Motor neuron (in vitro differentiated cells): Measurements from ENCODE around the gene CLSTN2. TPM values are rescaled to one million over a fixed set of nuclear protein-coding genes. Genes with fewer than 3 reads are reported as not detected.

ENCODE experiments used
- ATAC-seq, 8 experiments: fragments of 200-7000 bp; cut with Tn5 transposase; replicated peaks in 6 of 8; 2 replicates each; pipeline ENCODE4 v1.8.0; 2021; ENCODE audit warnings: mild to moderate bottlenecking in 8 of 8, moderate library complexity in 8 of 8
- H3K27ac ChIP-seq, 2 donors: fragments of 250-450 bp; sonication (Bioruptor Pico); 2 replicates each; pipeline ENCODE4 v1.9.0; 2021; ENCODE audit warnings: antibody characterized with exemption in 2 of 2, mild to moderate bottlenecking in 2 of 2, moderate library complexity in 1 of 2
- H3K4me1 ChIP-seq, 2 donors: fragments of 250-450 bp; sonication (Bioruptor Pico); replicated peaks in 1 of 2; 2 replicates each; pipeline ENCODE4 v1.6.1; 2021; ENCODE audit warnings: antibody characterized with exemption in 2 of 2, mild to moderate bottlenecking in 2 of 2, moderate library complexity in 1 of 2
- H3K4me3 ChIP-seq, 5 donors: fragments of 250-450 bp; sonication (Bioruptor Pico); 2 replicates each; pipeline ENCODE4 v1.9.0; 2021; ENCODE audit warnings: antibody characterized with exemption in 5 of 5, mild to moderate bottlenecking in 5 of 5, moderate library complexity in 4 of 5
- WGBS, 10 experiments: fragments of 450-650 bp; shearing (Covaris generic); methylation state at CpG; one replicate each; pipeline ENCODE4 v1.0.0; 2022; 5-methylcytosine and 5-hydroxymethylcytosine counted together
- in situ Hi-C, 9 experiments: fragments of 400-800 bp; cut with MboI; loops; one replicate each; pipeline ENCODE4 v1.15.0; 2021; ENCODE audit warnings: low sequenced_read_pairs in 9 of 9, low pct_unique_long_range_greater_than_20kb in 2 of 9; ENCODE audit not compliant: unreplicated experiment in 9 of 9
- total RNA-seq, 8 experiments: library from RNA; unstranded; fragments of 300-600 nt; gene quantifications; 2 replicates each; pipeline versions ENCODE4 v1.2.3 to v1.2.4, GENCODE V29; 2022

The CLSTN2 gene
- total RNA-seq, 8 experiments from 2014 or later = 1.2 to 125 (median 27.9) TPM

- H3K27ac ChIP-seq = no peak overlapping the region
- in situ Hi-C loops = no loop called here
- H3K4me3 ChIP-seq = no peak overlapping the region
- peaks cover 12 to 20% of the 10 kb centered on the region in 2 donors for H3K4me1 ChIP-seq
- ATAC-seq = no peak
- 11 to 94% (median 63%) methylated on average over 2 to 3 of the region's 3 CpGs; no CpG with 5 or more reads in 1 of the 10 experiments for WGBS, 10 experiments
Measured at GRCh38 chr3:140097874-140098635, 163.1 kb downstream of the CLSTN2 start.

GRCh38 chr3:140100479-140100878 is 165.5 kb downstream of the CLSTN2 start:
- Histone ChIP-seq H3K27ac (no peak overlapping the region), H3K4me3 (no peak overlapping the region), H3K4me1 (peaks cover 0 to 8% of the 10 kb centered on the region in 2 donors)
- WGBS, 10 experiments = 17 to 100% (median 88%) methylated on average over 1 to 7 of the region's 7 CpGs; no CpG with 5 or more reads in 4 of the 10 experiments
- in situ Hi-C loops = no loop called here
- no peak for ATAC-seq

- Histone ChIP-seq H3K27ac (no peak overlapping the region), H3K4me1 (no peaks in the 10 kb centered on the region), H3K4me3 (no peak overlapping the region)
- ATAC-seq = no peak
- WGBS, 10 experiments = 0 to 63% (median 17%) methylated on average over 1 of the region's 1 CpG; no CpG with 5 or more reads in 6 of the 10 experiments
- in situ Hi-C loops = no loop called here
Measured at GRCh38 chr3:140103166-140103565, 168.2 kb downstream of the CLSTN2 start.

- no peak overlapping the region for H3K27ac ChIP-seq
- in situ Hi-C loops = no loop called here
- 0 to 93% (median 72%) methylated on average over 1 to 4 of the region's 4 CpGs for WGBS, 10 experiments
- no peak overlapping the region for H3K4me3 ChIP-seq
- no peak for ATAC-seq
- H3K4me1 ChIP-seq = no peaks in the 10 kb centered on the region
Measured at GRCh38 chr3:140103986-140104645, 169.1 kb downstream of the CLSTN2 start.

- Histone ChIP-seq H3K4me3 (no peak overlapping the region), H3K27ac (no peak overlapping the region), H3K4me1 (peaks cover 18 to 27% of the 10 kb centered on the region in 2 donors)
- in situ Hi-C loops = no loop called here
- WGBS, 10 experiments = 41 to 100% (median 97%) methylated on average over 1 to 3 of the region's 3 CpGs; no CpG with 5 or more reads in 4 of the 10 experiments
- ATAC-seq = peak; percentile 32 to 87 (median 80)
Measured at GRCh38 chr3:140113996-140114788, 179.2 kb downstream of the CLSTN2 start.

GRCh38 chr3:140114789-140115080 is 179.8 kb downstream of the CLSTN2 start:
- peak in 2 of 8 experiments; percentile 75 to 76 for ATAC-seq
- 0 to 70% (median 40%) methylated on average over 1 to 2 of the region's 2 CpGs; no CpG with 5 or more reads in 5 of the 10 experiments for WGBS, 10 experiments
- no peak overlapping the region for H3K27ac ChIP-seq
- no peak overlapping the region for H3K4me3 ChIP-seq
- peaks cover 18 to 27% of the 10 kb centered on the region in 2 donors for H3K4me1 ChIP-seq
- in situ Hi-C loops = no loop called here

GRCh38 chr3:140117096-140117526 is 182.1 kb downstream of the CLSTN2 start:
- Histone ChIP-seq H3K4me3 (no peak overlapping the region), H3K4me1 (peaks cover 18 to 29% of the 10 kb centered on the region in 2 donors), H3K27ac (no peak overlapping the region)
- in situ Hi-C loops = no loop called here
- WGBS, 10 experiments = 10 to 100% (median 57%) methylated on average over 1 to 4 of the region's 4 CpGs; no CpG with 5 or more reads in 4 of the 10 experiments
- peak in 2 of 8 experiments; percentile 20 to 56 for ATAC-seq

- H3K4me1 ChIP-seq = peaks cover 0 to 3% of the 10 kb centered on the region in 2 donors
- H3K27ac ChIP-seq = no peak overlapping the region
- no peak overlapping the region for H3K4me3 ChIP-seq
- WGBS, 10 experiments = 0 to 60% (median 44%) methylated on average over 1 to 3 of the region's 3 CpGs; no CpG with 5 or more reads in 3 of the 10 experiments
- no peak for ATAC-seq
- in situ Hi-C loops = no loop called here
Measured at GRCh38 chr3:140122183-140122582, 187.2 kb downstream of the CLSTN2 start.

- H3K4me3 ChIP-seq = no peak overlapping the region
- peak in 5 of 8 experiments; percentile 16 to 37 (median 18) for ATAC-seq
- in situ Hi-C loops = no loop called here
- H3K4me1 ChIP-seq = peaks cover 16 to 31% of the 10 kb centered on the region in 2 donors
- 0 to 100% (median 60%) methylated on average over 1 of the region's 1 CpG; no CpG with 5 or more reads in 1 of the 10 experiments for WGBS, 10 experiments
- no peak overlapping the region for H3K27ac ChIP-seq
Measured at GRCh38 chr3:140128217-140128616, 193.2 kb downstream of the CLSTN2 start.

GRCh38 chr3:140128631-140129030 is 193.6 kb downstream of the CLSTN2 start:
- H3K27ac ChIP-seq = no peak overlapping the region
- H3K4me1 ChIP-seq = peaks cover 16 to 31% of the 10 kb centered on the region in 2 donors
- in situ Hi-C loops = no loop called here
- peak; percentile 21 to 88 (median 74) for ATAC-seq
- H3K4me3 ChIP-seq = no peak overlapping the region
- 32 to 86% (median 65%) methylated on average over 2 to 4 of the region's 5 CpGs; no CpG with 5 or more reads in 2 of the 10 experiments for WGBS, 10 experiments

- peak in 5 of 8 experiments; percentile 44 to 62 (median 50) for ATAC-seq
- Histone ChIP-seq H3K27ac (no peak overlapping the region), H3K4me1 (peaks cover 22 to 38% of the 10 kb centered on the region in 2 donors), H3K4me3 (no peak overlapping the region)
- 32 to 100% (median 50%) methylated on average over 1 to 6 of the region's 6 CpGs; no CpG with 5 or more reads in 2 of the 10 experiments for WGBS, 10 experiments
- in situ Hi-C loops = no loop called here
Measured at GRCh38 chr3:140129768-140130284, 194.8 kb downstream of the CLSTN2 start.

- ATAC-seq = peak in 5 of 8 experiments; percentile 9 to 45 (median 33)
- Histone ChIP-seq H3K4me1 (peaks cover 28 to 47% of the 10 kb centered on the region in 2 donors), H3K4me3 (no peak overlapping the region), H3K27ac (no peak overlapping the region)
- 6 to 70% (median 43%) methylated on average over 1 to 3 of the region's 3 CpGs for WGBS, 10 experiments
- in situ Hi-C loops = no loop called here
Measured at GRCh38 chr3:140131895-140132294, 196.9 kb downstream of the CLSTN2 start.
